GM20000 (cell line): ENCODE data around the gene DTL.

Source experiments
- DNase-seq: peaks from one replicate; pipeline ENCODE4 v3.0.0; 2012; ENCODE audit warnings: low spot score
- TF ChIP-seq, protein P1 (sequence below): IDR thresholded peaks from 2 replicates; pipeline ENCODE4 v1.5.1; 2012; ENCODE audit warnings: mild to moderate bottlenecking, control low read depth; ENCODE audit errors: extremely low read depth, missing control alignments

The DTL gene

DNA sequence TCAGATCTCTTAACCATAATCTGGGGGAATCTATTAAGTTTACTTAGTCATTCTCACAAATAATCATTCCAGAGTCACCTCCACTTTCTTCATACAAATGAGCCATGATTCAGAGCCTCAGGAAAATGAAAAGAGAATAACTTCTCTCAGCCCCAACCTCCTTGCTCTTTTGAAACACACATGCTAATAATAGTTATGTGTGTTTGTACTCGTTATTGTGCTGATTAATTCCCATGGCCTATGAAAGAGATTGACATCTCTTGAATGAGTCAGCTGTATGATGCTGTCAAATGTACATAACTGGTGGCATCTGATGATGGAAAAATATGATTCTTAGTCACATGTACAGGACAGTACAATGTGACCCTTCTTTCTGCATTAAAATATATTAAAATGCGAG is 41.5 kb downstream of the DTL start:
- no peak for DNase-seq
- TF ChIP-seq, protein P1, sequence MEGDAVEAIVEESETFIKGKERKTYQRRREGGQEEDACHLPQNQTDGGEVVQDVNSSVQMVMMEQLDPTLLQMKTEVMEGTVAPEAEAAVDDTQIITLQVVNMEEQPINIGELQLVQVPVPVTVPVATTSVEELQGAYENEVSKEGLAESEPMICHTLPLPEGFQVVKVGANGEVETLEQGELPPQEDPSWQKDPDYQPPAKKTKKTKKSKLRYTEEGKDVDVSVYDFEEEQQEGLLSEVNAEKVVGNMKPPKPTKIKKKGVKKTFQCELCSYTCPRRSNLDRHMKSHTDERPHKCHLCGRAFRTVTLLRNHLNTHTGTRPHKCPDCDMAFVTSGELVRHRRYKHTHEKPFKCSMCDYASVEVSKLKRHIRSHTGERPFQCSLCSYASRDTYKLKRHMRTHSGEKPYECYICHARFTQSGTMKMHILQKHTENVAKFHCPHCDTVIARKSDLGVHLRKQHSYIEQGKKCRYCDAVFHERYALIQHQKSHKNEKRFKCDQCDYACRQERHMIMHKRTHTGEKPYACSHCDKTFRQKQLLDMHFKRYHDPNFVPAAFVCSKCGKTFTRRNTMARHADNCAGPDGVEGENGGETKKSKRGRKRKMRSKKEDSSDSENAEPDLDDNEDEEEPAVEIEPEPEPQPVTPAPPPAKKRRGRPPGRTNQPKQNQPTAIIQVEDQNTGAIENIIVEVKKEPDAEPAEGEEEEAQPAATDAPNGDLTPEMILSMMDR, result no peak

DNA sequence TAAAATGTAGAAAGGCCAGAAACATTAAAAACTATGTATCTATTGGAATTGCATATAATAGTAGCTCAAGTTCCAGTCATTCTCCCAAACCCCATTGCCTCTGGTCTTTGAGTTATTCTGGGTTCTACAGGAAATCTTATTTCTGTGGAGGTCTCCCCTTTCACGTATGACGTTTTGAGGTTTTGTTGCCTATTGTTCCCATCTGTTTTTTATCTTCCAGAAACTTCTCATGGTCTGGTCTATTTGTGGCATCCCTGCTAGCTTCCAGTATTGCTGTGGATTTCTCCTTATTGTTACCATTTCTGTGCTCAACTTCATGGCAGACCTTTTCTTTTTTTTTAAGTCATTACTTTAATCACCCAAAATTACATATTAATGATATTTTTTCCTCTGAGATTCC is 43.3 kb downstream of the DTL start:
- TF ChIP-seq, protein P1, result no peak
- DNase-seq, result no peak

DNA sequence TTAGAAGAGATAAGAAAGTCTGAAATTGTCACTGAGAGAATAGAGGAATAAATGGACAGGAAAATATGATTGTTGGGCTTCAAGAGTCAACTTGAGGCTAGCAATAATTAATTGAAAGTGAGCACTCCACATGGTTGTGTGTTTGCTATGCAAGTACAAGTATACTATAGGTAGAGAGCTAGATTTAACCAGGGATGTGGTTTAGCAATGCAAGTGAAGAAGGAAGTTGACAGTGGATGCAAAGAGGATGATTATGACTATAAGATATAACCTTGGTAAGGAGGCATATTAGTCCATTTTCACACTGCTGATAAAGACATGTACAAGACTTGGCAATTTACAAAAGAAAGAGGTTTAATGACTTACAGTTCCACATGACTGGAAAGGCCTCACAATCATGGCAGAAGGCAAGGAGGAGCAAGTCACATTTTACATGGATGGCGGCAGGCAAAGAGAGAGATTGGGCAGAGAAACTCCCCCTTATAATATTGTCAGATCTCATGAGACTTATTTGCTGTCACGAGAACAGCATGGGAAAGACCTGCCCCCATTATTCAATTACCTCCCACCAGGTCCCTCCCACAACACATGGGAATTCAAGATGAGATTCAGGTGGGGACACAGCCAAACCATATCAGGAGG is 47.3 kb downstream of the DTL start:
- no peak for DNase-seq
- TF ChIP-seq, protein P1, result no peak

DNA sequence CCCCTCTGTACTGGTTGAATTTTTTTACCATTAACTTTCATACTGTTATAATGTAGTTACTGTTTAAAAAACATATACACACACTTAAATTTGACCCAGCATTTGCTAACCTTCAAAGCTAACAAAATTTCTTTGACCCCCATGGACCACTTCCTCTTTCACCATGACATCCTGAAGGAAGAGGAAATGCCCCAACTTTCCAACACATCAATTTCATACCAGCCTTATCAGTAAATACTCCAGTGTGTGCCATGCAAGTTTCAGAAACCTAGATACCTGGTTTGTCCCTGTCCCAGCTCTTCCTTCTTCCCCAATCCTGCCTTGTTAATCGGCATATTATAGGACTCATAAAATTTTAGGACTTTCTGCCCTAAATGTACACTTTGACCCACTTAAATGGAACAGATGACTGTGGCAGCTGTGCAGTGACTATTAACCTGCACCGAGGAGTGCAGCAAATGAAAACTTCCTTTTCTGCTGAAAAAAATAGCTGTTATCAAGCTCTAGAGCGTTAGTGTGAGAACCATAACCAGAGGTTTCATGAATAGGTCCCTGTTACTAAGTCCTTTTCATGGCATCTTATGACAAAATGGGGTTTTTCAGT is 54.1 kb downstream of the DTL start:
- TF ChIP-seq, protein P1, result no peak
- DNase-seq, result no peak

DNA sequence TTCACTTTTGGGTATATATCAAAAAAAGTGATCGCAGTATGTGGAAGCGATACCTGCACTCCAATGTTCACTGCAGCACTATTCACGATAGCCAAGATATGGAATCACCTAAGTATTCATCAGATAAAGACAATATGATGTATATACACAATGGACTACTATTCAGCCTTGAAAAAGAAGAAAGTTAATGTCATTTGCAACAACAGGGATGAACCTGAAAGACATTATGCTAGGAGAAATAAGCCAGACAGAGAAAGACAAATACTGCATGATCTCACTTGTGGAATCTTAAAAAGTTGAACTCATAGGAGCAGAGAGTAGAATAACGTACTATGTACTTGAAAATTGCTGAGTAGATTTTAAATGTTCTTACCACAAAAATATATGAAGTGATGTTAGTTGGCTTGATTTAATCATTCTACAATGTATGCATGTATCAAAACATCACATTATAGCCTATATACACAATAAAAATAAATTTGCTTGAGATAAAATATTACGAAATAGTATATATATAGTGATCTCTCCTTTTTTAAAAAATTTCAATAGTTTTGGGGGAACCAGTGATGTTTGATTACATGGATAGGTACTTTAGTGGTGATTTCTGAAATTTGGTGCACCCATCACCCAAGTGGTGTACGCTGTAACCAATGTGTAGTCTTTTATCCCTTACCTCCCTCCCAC is 56.0 kb downstream of the DTL start:
- TF ChIP-seq, protein P1, result no peak
- no peak for DNase-seq

DNA sequence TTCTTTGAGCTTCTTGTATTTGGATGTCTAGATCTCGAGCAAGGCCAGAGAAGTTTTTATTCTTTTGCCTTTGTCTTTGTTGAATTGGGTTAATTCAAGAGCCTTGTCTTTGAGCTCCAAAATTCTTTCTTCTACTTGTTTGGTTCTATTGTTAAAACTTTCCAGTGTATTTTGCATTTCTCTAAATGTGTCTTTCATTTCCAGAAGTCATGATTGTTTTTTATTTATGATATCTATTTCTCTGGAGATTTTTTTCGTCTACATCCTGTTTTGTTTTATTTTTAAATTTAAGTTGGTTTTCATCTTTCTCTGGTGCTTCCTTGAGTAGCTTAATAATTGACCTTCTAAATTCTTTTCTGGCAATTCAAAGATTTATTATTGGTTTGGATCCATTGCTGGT is 61.8 kb downstream of the DTL start:
- TF ChIP-seq, protein P1, result no peak
- no peak for DNase-seq

DNA sequence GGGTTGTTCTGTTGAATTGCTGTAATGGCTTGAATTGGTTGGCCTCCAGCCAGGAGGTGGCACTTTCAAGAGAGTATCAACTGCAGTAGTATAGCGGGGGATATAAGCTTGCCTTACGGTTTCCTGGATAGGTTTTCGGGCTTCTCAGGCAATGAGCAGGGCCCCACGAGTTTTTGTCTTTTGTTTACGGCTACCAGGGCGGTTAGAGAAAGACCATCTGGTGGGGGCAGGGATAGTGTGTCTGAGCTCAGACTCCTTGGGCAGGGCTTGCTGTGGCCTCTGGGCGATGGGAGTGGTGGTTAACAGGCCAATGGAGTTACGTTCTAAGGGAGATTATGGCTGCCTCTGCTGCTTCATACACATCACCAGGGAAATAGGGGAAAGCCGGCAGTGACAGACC is 62.8 kb downstream of the DTL start:
- TF ChIP-seq, protein P1, result no peak

More for the DNA sequence above, 62.8 kb downstream of the DTL start:
- no peak for DNase-seq
